ENCODE data around the gene PHETA1. TPM values are rescaled to one million over a fixed set of nuclear protein-coding genes. Genes with fewer than 3 reads are reported as not detected.
"Not testable (repeated sequence)": the region's sequence is repeated elsewhere in the genome, so short reads cannot be mapped to it uniquely, and the experiment has no call there.

PHETA1 gene
- polyA plus RNA-seq, 1 experiment: 5.3 TPM

- TF ChIP-seq CTCF (IDR thresholded peaks at IDR 0.05; ENCODE audit: insufficient read depth, low read depth, low read length): no peak
- Histone ChIP-seq H3K4me3 (ENCODE audit: low read depth, low read length) (peak overlapping the region; percentile 96), H3K27me3 (ENCODE audit: control insufficient read depth, insufficient read depth, low read length) (no peaks in the 10 kb centered on the region), H3K36me3 (ENCODE audit: control insufficient read depth, insufficient read depth, low read length) (no peaks in the 10 kb centered on the region)
- CTCF ChIA-PET: interaction anchor here (0.8 to 7.5 kb wide), 4 partner anchors 8 to 73 kb away, joined by 3 to 40 read pairs (median 13); no protein-coding TSS in a partner anchor
- no peak for DNase-seq (ENCODE audit: low read depth)
- POLR2A ChIA-PET: no interaction called here
These were observed 35.7 kb upstream of the PHETA1 start for GRCh38 chr12:111404362-111405148.

- H3K4me3 ChIP-seq (ENCODE audit: low read depth, low read length); H3K27me3 ChIP-seq (ENCODE audit: control insufficient read depth, insufficient read depth, low read length); H3K36me3 ChIP-seq (ENCODE audit: control insufficient read depth, insufficient read depth, low read length); POLR2A ChIA-PET; DNase-seq (ENCODE audit: low read depth): not testable (repeated sequence)
- CTCF ChIA-PET: interaction anchor here (3.3 kb wide), 1 partner anchor 50 kb away, joined by 23 read pairs; no protein-coding TSS in a partner anchor
These were observed 33.6 kb upstream of the PHETA1 start for GRCh38 chr12:111402490-111402824.

- Histone ChIP-seq H3K4me3 (ENCODE audit: low read depth, low read length) (no peak overlapping the region), H3K27me3 (ENCODE audit: control insufficient read depth, insufficient read depth, low read length) (no peaks in the 10 kb centered on the region), H3K36me3 (ENCODE audit: control insufficient read depth, insufficient read depth, low read length) (no peaks in the 10 kb centered on the region)
- CTCF ChIA-PET: interaction anchor here (10.0 kb wide), 1 partner anchor 46 kb away, joined by 260 read pairs; no protein-coding TSS in a partner anchor
- POLR2A ChIA-PET: no interaction called here
- TF ChIP-seq CTCF (IDR thresholded peaks at IDR 0.05; ENCODE audit: insufficient read depth, low read depth, low read length): no peak
- DNase-seq (ENCODE audit: low read depth): no peak
These were observed 32.3 kb upstream of the PHETA1 start for GRCh38 chr12:111401167-111401605.

- CTCF ChIA-PET: interaction anchor here (0.7 to 10.0 kb wide), 2 partner anchors 47 to 323 kb away, joined by 3 to 260 read pairs; no protein-coding TSS in a partner anchor
- POLR2A ChIA-PET; DNase-seq (ENCODE audit: low read depth); H3K36me3 ChIP-seq (ENCODE audit: control insufficient read depth, insufficient read depth, low read length); H3K4me3 ChIP-seq (ENCODE audit: low read depth, low read length); H3K27me3 ChIP-seq (ENCODE audit: control insufficient read depth, insufficient read depth, low read length): not testable (repeated sequence)
These were observed 31.0 kb upstream of the PHETA1 start for GRCh38 chr12:111399741-111400404.

GRCh38 chr12:111398530-111398929 is 29.6 kb upstream of the PHETA1 start:
- no peak for TF ChIP-seq CTCF (IDR thresholded peaks at IDR 0.05; ENCODE audit: insufficient read depth, low read depth, low read length)
- no peak overlapping the region for H3K4me3 ChIP-seq (ENCODE audit: low read depth, low read length)
- no peak for DNase-seq (ENCODE audit: low read depth)
- ChIA-PET POLR2A (no interaction called here), CTCF (interaction anchor here (0.6 to 10.0 kb wide), 4 partner anchors 11 to 131 kb away, joined by 3 to 260 read pairs (median 12); no protein-coding TSS in a partner anchor)
- H3K27me3 ChIP-seq (ENCODE audit: control insufficient read depth, insufficient read depth, low read length): no peaks in the 10 kb centered on the region
- H3K36me3 ChIP-seq (ENCODE audit: control insufficient read depth, insufficient read depth, low read length): no peaks in the 10 kb centered on the region
